Muscle of leg (tissue), 11 donors: ENCODE results near the gene CBX8. TPM values are rescaled to one million over a fixed set of nuclear protein-coding genes. Genes with fewer than 3 reads are reported as not detected.

ENCODE experiments used
- DNase-seq: peaks from one replicate; pipeline ENCODE4 v3.0.0; 2013
- H3K27ac ChIP-seq: one replicate; pipeline ENCODE4 v1.5.1; 2013; ENCODE audit warnings: mild to moderate bottlenecking, low read length, control low read depth
- H3K27me3 ChIP-seq: one replicate; pipeline ENCODE4 v1.6.1; 2013; ENCODE audit warnings: low read length; ENCODE audit not compliant: control insufficient read depth, insufficient read depth
- H3K36me3 ChIP-seq: one replicate; pipeline ENCODE4 v1.6.1; 2013; ENCODE audit warnings: low read length; ENCODE audit not compliant: control insufficient read depth, insufficient read depth
- H3K4me1 ChIP-seq: one replicate; pipeline ENCODE4 v1.6.1; 2013; ENCODE audit warnings: low read length; ENCODE audit not compliant: control insufficient read depth, insufficient read depth
- H3K4me3 ChIP-seq: one replicate; pipeline ENCODE4 v1.5.1; 2013; ENCODE audit warnings: low read length, control low read depth
- H3K9me3 ChIP-seq: replicated peaks from 2 replicates; pipeline ENCODE4 v1.6.1; 2013; ENCODE audit warnings: low read depth, low read length; ENCODE audit not compliant: control insufficient read depth
- WGBS: methylation state at CpG from one replicate; pipeline ENCODE4 v1.1.5; 2013; ENCODE audit warnings: missing lambda C conversion rate; ENCODE audit not compliant: insufficient coverage; 5-methylcytosine and 5-hydroxymethylcytosine counted together
- polyA plus RNA-seq, 8 donors: library from polyadenylated mRNA; unstranded; fragments of 120-200 nt; gene quantifications; one replicate each; pipeline versions ENCODE4 v1.2.1 to v1.2.3, GENCODE V29; 2013; ENCODE audit warnings: inconsistent platforms in 1 of 8, low replicate concordance in 1 of 8; ENCODE audit not compliant: insufficient read length in 8 of 8, insufficient read depth in 1 of 8
- total RNA-seq: library from RNA; stranded (reverse); fragments of 120-200 nt; gene quantifications from one replicate; pipeline ENCODE4 v1.2.4, GENCODE V29; 2013

Gene CBX8
- total and polyA plus RNA-seq, 9 donors, result 4.8 to 6.8 (median 5.9) TPM

GRCh38 chr17:79749156-79749815, 47.6 kb downstream of the CBX8 start:
- WGBS, result 32% methylated on average over 3 of the region's 3 CpGs
- H3K27me3 ChIP-seq, result peaks cover 72% of the 10 kb centered on the region

GRCh38 chr17:79748295-79749099, 48.4 kb downstream of the CBX8 start:
- WGBS, result under 1% methylated on average over 32 of the region's 55 CpGs

More at GRCh38 chr17:79749156-79749815, 47.6 kb downstream of the CBX8 start:
- Histone ChIP-seq H3K4me3 (no peak overlapping the region), H3K27ac (no peak overlapping the region), H3K36me3 (no peaks in the 10 kb centered on the region), H3K9me3 (no peaks in the 10 kb centered on the region), H3K4me1 (peaks cover 11% of the 10 kb centered on the region)
- DNase-seq, result no peak

GRCh38 chr17:79747508-79748294, 49.2 kb downstream of the CBX8 start:
- Histone ChIP-seq H3K27me3 (peaks cover 74% of the 10 kb centered on the region), H3K4me3 (no peak overlapping the region)
- DNase-seq, result no peak

More at GRCh38 chr17:79748295-79749099, 48.4 kb downstream of the CBX8 start:
- Histone ChIP-seq H3K9me3 (no peaks in the 10 kb centered on the region), H3K4me1 (peaks cover 11% of the 10 kb centered on the region), H3K36me3 (no peaks in the 10 kb centered on the region), H3K27ac (no peak overlapping the region), H3K4me3 (no peak overlapping the region), H3K27me3 (peaks cover 73% of the 10 kb centered on the region)
- DNase-seq, result no peak

GRCh38 chr17:79746889-79747507, 49.9 kb downstream of the CBX8 start:
- Histone ChIP-seq H3K27ac (no peak overlapping the region), H3K27me3 (peaks cover 73% of the 10 kb centered on the region), H3K36me3 (no peaks in the 10 kb centered on the region), H3K9me3 (no peaks in the 10 kb centered on the region), H3K4me1 (peaks cover 15% of the 10 kb centered on the region), H3K4me3 (no peak overlapping the region)
- 8% methylated on average over 21 of the region's 22 CpGs for WGBS
- no peak for DNase-seq

More at GRCh38 chr17:79747508-79748294, 49.2 kb downstream of the CBX8 start:
- WGBS, result under 1% methylated on average over 71 of the region's 74 CpGs
- Histone ChIP-seq H3K36me3 (no peaks in the 10 kb centered on the region), H3K27ac (no peak overlapping the region), H3K9me3 (no peaks in the 10 kb centered on the region), H3K4me1 (peaks cover 11% of the 10 kb centered on the region)

- no peaks in the 10 kb centered on the region for H3K36me3 ChIP-seq
- no peak overlapping the region for H3K27ac ChIP-seq
- peaks cover 19% of the 10 kb centered on the region for H3K4me1 ChIP-seq
- H3K9me3 ChIP-seq, result no peaks in the 10 kb centered on the region
- no peak for DNase-seq
- no peak overlapping the region for H3K4me3 ChIP-seq
- H3K27me3 ChIP-seq, result peaks cover 74% of the 10 kb centered on the region
- 63% methylated on average over 3 of the region's 6 CpGs for WGBS
These were observed 51.2 kb downstream of the CBX8 start for GRCh38 chr17:79745641-79746105.

- peaks cover 81% of the 10 kb centered on the region for H3K27me3 ChIP-seq
- 80% methylated on average over 4 of the region's 5 CpGs for WGBS
- no peak for DNase-seq
These were observed 53.3 kb downstream of the CBX8 start for GRCh38 chr17:79743614-79744013.

GRCh38 chr17:79742951-79743476, 53.9 kb downstream of the CBX8 start:
- 68% methylated on average over 4 of the region's 7 CpGs for WGBS
- H3K27me3 ChIP-seq, result peaks cover 83% of the 10 kb centered on the region
- DNase-seq, result no peak

More at GRCh38 chr17:79743614-79744013, 53.3 kb downstream of the CBX8 start:
- Histone ChIP-seq H3K27ac (no peak overlapping the region), H3K4me3 (no peak overlapping the region), H3K4me1 (peaks cover 19% of the 10 kb centered on the region), H3K36me3 (no peaks in the 10 kb centered on the region), H3K9me3 (no peaks in the 10 kb centered on the region)

GRCh38 chr17:79742589-79742918, 54.3 kb downstream of the CBX8 start:
- WGBS, result 90% methylated on average over 1 of the region's 1 CpG
- no peak for DNase-seq

More at GRCh38 chr17:79742951-79743476, 53.9 kb downstream of the CBX8 start:
- no peak overlapping the region for H3K4me3 ChIP-seq
- H3K36me3 ChIP-seq, result no peaks in the 10 kb centered on the region
- H3K27ac ChIP-seq, result no peak overlapping the region
- H3K9me3 ChIP-seq, result no peaks in the 10 kb centered on the region
- peaks cover 19% of the 10 kb centered on the region for H3K4me1 ChIP-seq

More at GRCh38 chr17:79742589-79742918, 54.3 kb downstream of the CBX8 start:
- H3K27ac ChIP-seq, result no peak overlapping the region
- H3K4me1 ChIP-seq, result peaks cover 16% of the 10 kb centered on the region
- no peaks in the 10 kb centered on the region for H3K36me3 ChIP-seq
- peaks cover 81% of the 10 kb centered on the region for H3K27me3 ChIP-seq
- no peak overlapping the region for H3K4me3 ChIP-seq
- H3K9me3 ChIP-seq, result no peaks in the 10 kb centered on the region
